PC-3 (cell line): ENCODE measurements around the gene GPR21. TPM values are rescaled to one million over a fixed set of nuclear protein-coding genes. Genes with fewer than 3 reads are reported as not detected.
A peak's percentile ranks its signal among the peaks of the same experiment; 100 is the strongest.

ENCODE experiments used
- ATAC-seq: fragments of 200-7000 bp; cut with Tn5 transposase; 2 replicates; pipeline ENCODE4 v1.9.1; 2020; ENCODE audit warnings: mild to moderate bottlenecking, moderate library complexity
- BruUV-seq: library from RNA; stranded (reverse); fragments of 400-500 nt; replicated peaks from 2 replicates; lab custom pipeline; 2021; lab: Mats Ljungman, UMichigan
- CTCF ChIA-PET: fragments of 300-600 bp; sonication (Branson Sonifier 250); formaldehyde crosslinking; loops from one replicate; lab custom pipeline; 2022; ENCODE audit warnings: antibody characterized with exemption; lab: Charles Lee
- POLR2A ChIA-PET: fragments of 300-600 bp; sonication (Branson Sonifier 250); formaldehyde crosslinking; loops from one replicate; lab custom pipeline; 2022; ENCODE audit warnings: antibody characterized with exemption; ENCODE audit not compliant: unreplicated experiment; lab: Charles Lee
- DNase-seq: peaks from one replicate; pipeline ENCODE4 v3.0.0-alpha.2; 2015
- H2AFZ ChIP-seq: fragments of 300-600 bp; sonication (generic); 2 replicates; pipeline ENCODE4 v1.6.0; 2016; ENCODE audit warnings: antibody characterized with exemption, low read length
- H3F3A ChIP-seq: fragments of 300-600 bp; sonication (generic); one replicate; pipeline ENCODE4 v1.6.0; 2017; ENCODE audit warnings: antibody characterized with exemption, low read length, control low read depth, mild to moderate bottlenecking; ENCODE audit not compliant: unreplicated experiment
- H3K27ac ChIP-seq: fragments of 300-600 bp; sonication (generic); 2 replicates; pipeline ENCODE4 v1.5.1; 2016; ENCODE audit warnings: mild to moderate bottlenecking, low read length
- H3K27me3 ChIP-seq: fragments of 300-600 bp; sonication (generic); 2 replicates; pipeline ENCODE4 v1.6.1; 2016; ENCODE audit warnings: low read length, mixed read lengths
- H3K36me3 ChIP-seq: fragments of 300-600 bp; sonication (generic); 2 replicates; pipeline ENCODE4 v1.6.1; 2016; ENCODE audit warnings: low read depth, mixed run types, low read length, mixed read lengths
- H3K4me1 ChIP-seq: fragments of 300-600 bp; sonication (generic); 2 replicates; pipeline ENCODE4 v1.5.1; 2016; ENCODE audit warnings: low read length; ENCODE audit not compliant: insufficient read depth
- H3K4me2 ChIP-seq: fragments of 300-600 bp; sonication (generic); 2 replicates; pipeline ENCODE4 v1.6.0; 2016; ENCODE audit warnings: low read length
- H3K4me3 ChIP-seq: fragments of 300-600 bp; sonication (generic); 2 replicates; pipeline ENCODE4 v1.5.1; 2016; ENCODE audit warnings: mild to moderate bottlenecking, low read length, mixed read lengths
- H3K79me2 ChIP-seq: fragments of 300-600 bp; sonication (generic); 2 replicates; pipeline ENCODE4 v1.6.1; 2017; ENCODE audit warnings: low read length, mixed read lengths
- H3K9ac ChIP-seq: fragments of 300-600 bp; sonication (generic); 2 replicates; pipeline ENCODE4 v1.6.0; 2016; ENCODE audit warnings: mild to moderate bottlenecking, low read length
- H3K9me2 ChIP-seq: fragments of 300-600 bp; sonication (generic); replicated peaks from 2 replicates; pipeline ENCODE4 v1.6.1; 2016; ENCODE audit warnings: mixed run types, low read length, mixed read lengths
- H3K9me3 ChIP-seq: fragments of 300-600 bp; sonication (generic); 2 replicates; pipeline ENCODE4 v1.6.1; 2016; ENCODE audit warnings: low read length, mixed read lengths
- H4K20me1 ChIP-seq: fragments of 300-600 bp; sonication (generic); 2 replicates; pipeline ENCODE4 v1.6.1; 2016; ENCODE audit warnings: low read length, mixed read lengths
- EZH2 ChIP-seq: fragments of 300-600 bp; sonication (generic); IDR thresholded peaks from one replicate; pipeline ENCODE4 v1.6.1; 2017; ENCODE audit warnings: antibody characterized with exemption, mild to moderate bottlenecking, low read length; ENCODE audit not compliant: unreplicated experiment
- EZH2phosphoT487 ChIP-seq: fragments of 300-600 bp; sonication (generic); IDR thresholded peaks from 2 replicates; pipeline ENCODE4 v1.6.1; 2018; ENCODE audit warnings: mild to moderate bottlenecking, antibody characterized with exemption, low read length, borderline replicate concordance
- intact Hi-C: fragments of 100-400 bp; cut with micrococcal nuclease; formaldehyde crosslinking; loops from 2 replicates; pipeline ENCODE4 v1.9.0; 2023
- total RNA-seq: library from RNA; depleted of rRNA; stranded (reverse); fragments of >200 nt; gene quantifications from 2 replicates; pipeline ENCODE4 v1.2.3, GENCODE V29; 2014
- TF ChIP-seq, protein P1 (sequence below): fragments of 300-600 bp; sonication (generic); conservative IDR thresholded peaks from 2 replicates; pipeline ENCODE4 v1.5.1; 2017; ENCODE audit warnings: antibody characterized with exemption, low read depth, mild to moderate bottlenecking, low read length

Gene GPR21
- total RNA-seq, 1 experiment from 2014 or later, result 0.15 TPM

DNA sequence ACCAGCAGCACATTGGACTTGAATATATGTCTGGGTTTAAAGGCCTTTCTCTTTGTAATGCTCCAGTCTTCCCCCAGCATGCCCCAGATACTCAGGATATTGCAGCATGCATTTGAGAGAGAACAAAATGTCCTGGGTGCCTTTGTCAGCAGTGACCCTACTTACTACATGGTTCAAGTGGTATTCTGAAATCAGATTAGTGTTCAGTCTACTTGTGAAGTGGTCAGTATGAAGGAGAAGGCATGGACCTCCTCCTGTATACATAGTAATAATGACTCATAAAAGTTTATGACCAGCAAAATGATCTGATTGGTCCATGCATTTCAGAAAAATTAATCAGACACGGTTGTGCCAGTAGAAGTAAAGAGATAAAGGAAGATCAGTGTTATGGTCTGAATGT is 25.4 kb downstream of the GPR21 start:
- BruUV-seq, result no TSS peak
- no peak overlapping the region for H3K27ac ChIP-seq

DNA sequence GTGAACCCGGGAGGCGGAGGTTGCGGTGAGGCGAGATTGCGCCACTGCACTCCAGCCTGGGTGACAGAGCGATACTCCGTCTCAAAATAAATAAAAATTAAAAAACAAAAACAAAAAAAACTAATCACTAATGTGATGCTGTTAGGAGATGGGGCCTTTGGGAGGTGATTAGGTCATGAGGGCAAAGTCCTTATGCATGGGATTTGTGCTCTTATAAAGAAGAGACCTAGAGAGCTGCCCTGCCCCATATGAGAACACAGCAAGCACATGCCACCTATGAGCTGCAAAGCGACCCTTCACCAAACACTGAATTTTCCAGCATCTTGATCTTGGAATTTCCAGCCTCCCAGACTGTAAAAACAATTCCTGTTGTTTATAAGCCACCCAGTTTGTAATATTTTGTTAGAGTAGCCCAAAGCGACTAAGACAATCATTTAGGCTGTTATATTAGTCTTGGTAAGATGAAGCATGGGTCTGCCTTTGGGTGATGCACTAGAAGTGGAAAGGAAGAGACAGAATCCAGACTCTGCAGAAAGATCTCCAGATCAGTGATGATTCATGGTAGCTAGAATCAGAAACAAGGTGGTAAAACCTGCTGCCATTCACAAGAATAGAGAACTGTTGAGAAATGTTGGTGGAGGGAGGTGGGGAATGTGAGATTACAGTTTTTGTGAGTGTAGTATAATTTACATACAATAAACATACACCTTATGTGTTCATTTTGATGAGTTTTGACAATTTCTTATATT is 26.2 kb downstream of the GPR21 start:
- H3F3A ChIP-seq, result no peaks in the 10 kb centered on the region
- ChIA-PET POLR2A (no interaction called here), CTCF (no interaction called here)
- H3K27me3 ChIP-seq, result no peaks in the 10 kb centered on the region
- intact Hi-C loops, result no loop called here
- no peaks in the 10 kb centered on the region for H3K9me3 ChIP-seq
- peaks cover 8% of the 10 kb centered on the region for H3K4me1 ChIP-seq
- no peak overlapping the region for H3K9ac ChIP-seq
- BruUV-seq, result no TSS peak
- H3K4me2 ChIP-seq, result no peak overlapping the region
- peaks cover 6% of the 10 kb centered on the region; the same call in 1 of the 2 replicates for H3K36me3 ChIP-seq
- ATAC-seq, result no peak
- H4K20me1 ChIP-seq, result no peaks in the 10 kb centered on the region
- H2AFZ ChIP-seq, result no peak overlapping the region
- H3K4me3 ChIP-seq, result no peak overlapping the region
- no peaks in the 10 kb centered on the region for H3K9me2 ChIP-seq
- H3K79me2 ChIP-seq, result no peaks in the 10 kb centered on the region
- DNase-seq, result no peak
- TF ChIP-seq, protein P1, sequence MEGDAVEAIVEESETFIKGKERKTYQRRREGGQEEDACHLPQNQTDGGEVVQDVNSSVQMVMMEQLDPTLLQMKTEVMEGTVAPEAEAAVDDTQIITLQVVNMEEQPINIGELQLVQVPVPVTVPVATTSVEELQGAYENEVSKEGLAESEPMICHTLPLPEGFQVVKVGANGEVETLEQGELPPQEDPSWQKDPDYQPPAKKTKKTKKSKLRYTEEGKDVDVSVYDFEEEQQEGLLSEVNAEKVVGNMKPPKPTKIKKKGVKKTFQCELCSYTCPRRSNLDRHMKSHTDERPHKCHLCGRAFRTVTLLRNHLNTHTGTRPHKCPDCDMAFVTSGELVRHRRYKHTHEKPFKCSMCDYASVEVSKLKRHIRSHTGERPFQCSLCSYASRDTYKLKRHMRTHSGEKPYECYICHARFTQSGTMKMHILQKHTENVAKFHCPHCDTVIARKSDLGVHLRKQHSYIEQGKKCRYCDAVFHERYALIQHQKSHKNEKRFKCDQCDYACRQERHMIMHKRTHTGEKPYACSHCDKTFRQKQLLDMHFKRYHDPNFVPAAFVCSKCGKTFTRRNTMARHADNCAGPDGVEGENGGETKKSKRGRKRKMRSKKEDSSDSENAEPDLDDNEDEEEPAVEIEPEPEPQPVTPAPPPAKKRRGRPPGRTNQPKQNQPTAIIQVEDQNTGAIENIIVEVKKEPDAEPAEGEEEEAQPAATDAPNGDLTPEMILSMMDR, result no peak
- no peak for TF ChIP-seq EZH2
- TF ChIP-seq EZH2phosphoT487, result no peak
- no peak overlapping the region for H3K27ac ChIP-seq

More for the DNA sequence above, 25.4 kb downstream of the GPR21 start:
- Histone ChIP-seq H4K20me1 (no peaks in the 10 kb centered on the region), H3K36me3 (peaks cover 6% of the 10 kb centered on the region; the same call in 1 of the 2 replicates), H3K9me3 (no peaks in the 10 kb centered on the region), H2AFZ (no peak overlapping the region), H3K27me3 (no peaks in the 10 kb centered on the region), H3F3A (no peaks in the 10 kb centered on the region), H3K4me1 (peaks cover 8% of the 10 kb centered on the region), H3K9me2 (no peaks in the 10 kb centered on the region), H3K4me2 (no peak overlapping the region), H3K79me2 (no peaks in the 10 kb centered on the region), H3K9ac (no peak overlapping the region), H3K4me3 (no peak overlapping the region)
- CTCF ChIA-PET, result no interaction called here
- DNase-seq, result peak; percentile 60
- intact Hi-C loops, result no loop called here
- POLR2A ChIA-PET, result no interaction called here
- no peak for TF ChIP-seq EZH2
- no peak for TF ChIP-seq EZH2phosphoT487
- TF ChIP-seq, protein P1, result no peak
- ATAC-seq, result peak; percentile 57; the same call in 1 of the 2 replicates

DNA sequence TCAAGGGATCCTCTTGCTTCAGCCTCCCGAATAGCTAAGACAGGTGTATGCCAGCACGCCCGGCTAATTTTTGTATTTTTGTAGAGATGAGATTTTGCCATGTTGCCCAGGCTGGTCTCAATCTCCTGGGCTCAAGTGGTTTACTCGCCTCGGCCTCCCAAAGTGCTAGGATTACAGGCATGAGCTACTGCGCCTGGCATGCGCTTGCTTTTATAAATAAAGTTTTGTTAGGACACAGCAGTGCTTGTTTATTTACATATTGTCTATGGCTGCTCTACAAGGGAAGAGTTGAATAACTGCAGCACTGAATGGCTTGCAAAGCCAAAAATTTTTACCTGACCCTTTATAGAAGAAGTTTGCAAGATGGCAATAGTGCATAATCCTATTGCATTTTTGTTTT is 27.7 kb downstream of the GPR21 start:
- H3K36me3 ChIP-seq, result peaks cover 2% of the 10 kb centered on the region; the same call in 1 of the 2 replicates
- no TSS peak for BruUV-seq
- no peaks in the 10 kb centered on the region for H3F3A ChIP-seq
- H3K9ac ChIP-seq, result no peak overlapping the region
- peaks cover 8% of the 10 kb centered on the region for H3K4me1 ChIP-seq
- no peaks in the 10 kb centered on the region for H3K9me3 ChIP-seq
- H3K27me3 ChIP-seq, result no peaks in the 10 kb centered on the region
- intact Hi-C loops, result no loop called here
- ChIA-PET CTCF (no interaction called here), POLR2A (interaction anchor here (0.6 kb wide), 1 partner anchor 31 kb away, joined by 3 read pairs; no protein-coding TSS in a partner anchor)
- no peak overlapping the region for H3K27ac ChIP-seq
- no peaks in the 10 kb centered on the region for H4K20me1 ChIP-seq
- no peaks in the 10 kb centered on the region for H3K9me2 ChIP-seq
- no peak overlapping the region for H3K4me3 ChIP-seq
- ATAC-seq (no peak), DNase-seq (no peak)
- H3K4me2 ChIP-seq, result no peak overlapping the region
- no peaks in the 10 kb centered on the region for H3K79me2 ChIP-seq
- TF ChIP-seq, protein P1, result no peak
- TF ChIP-seq EZH2, result no peak
- TF ChIP-seq EZH2phosphoT487, result no peak
- H2AFZ ChIP-seq, result no peak overlapping the region
